NCI-H526 (cell line): ENCODE results near the gene RAB3D.

ENCODE experiments used
- DNase-seq, 2 experiments: peaks; one replicate each; lab custom pipeline; 2025; lab: John Stamatoyannopoulos, UW

RAB3D gene

GRCh38 chr19:11295180-11295579, 44.3 kb downstream of the RAB3D start:
- DNase-seq, result no peak

- peak; percentile 47 to 81 for DNase-seq
Measured at GRCh38 chr19:11293433-11294389, 45.7 kb downstream of the RAB3D start.

- DNase-seq, result no peak
Measured at GRCh38 chr19:11291991-11292390, 47.5 kb downstream of the RAB3D start.

GRCh38 chr19:11291415-11291814, 48.0 kb downstream of the RAB3D start:
- DNase-seq, result no peak

GRCh38 chr19:11290256-11290655, 49.2 kb downstream of the RAB3D start:
- DNase-seq, result peak in 1 of 2 experiments; percentile 4

GRCh38 chr19:11288349-11288748, 51.1 kb downstream of the RAB3D start:
- DNase-seq, result no peak

GRCh38 chr19:11286312-11286974, 53.0 kb downstream of the RAB3D start:
- DNase-seq, result no peak

- DNase-seq, result no peak
Measured at GRCh38 chr19:11284515-11284914, 54.9 kb downstream of the RAB3D start.

- DNase-seq, result no peak
Measured at GRCh38 chr19:11281356-11282049, 58.0 kb downstream of the RAB3D start.

- DNase-seq, result no peak
Measured at GRCh38 chr19:11279505-11280236, 59.8 kb downstream of the RAB3D start.

GRCh38 chr19:11278670-11279069, 60.8 kb downstream of the RAB3D start:
- no peak for DNase-seq

GRCh38 chr19:11274533-11275086, 64.8 kb downstream of the RAB3D start:
- no peak for DNase-seq

GRCh38 chr19:11273989-11274388, 65.5 kb downstream of the RAB3D start:
- DNase-seq, result no peak

GRCh38 chr19:11273296-11273695, 66.2 kb downstream of the RAB3D start:
- no peak for DNase-seq
